ENCODE results near the gene TMEM198. TPM values are rescaled to one million over a fixed set of nuclear protein-coding genes. Genes with fewer than 3 reads are reported as not detected.

TMEM198 gene
- total and polyA plus RNA-seq, 9 of the 15 experiments (the other 6 are each of a cell fraction or from before 2014, with no cell fraction given) = 0.03 to 3.8 (median 1.0) TPM

DNA sequence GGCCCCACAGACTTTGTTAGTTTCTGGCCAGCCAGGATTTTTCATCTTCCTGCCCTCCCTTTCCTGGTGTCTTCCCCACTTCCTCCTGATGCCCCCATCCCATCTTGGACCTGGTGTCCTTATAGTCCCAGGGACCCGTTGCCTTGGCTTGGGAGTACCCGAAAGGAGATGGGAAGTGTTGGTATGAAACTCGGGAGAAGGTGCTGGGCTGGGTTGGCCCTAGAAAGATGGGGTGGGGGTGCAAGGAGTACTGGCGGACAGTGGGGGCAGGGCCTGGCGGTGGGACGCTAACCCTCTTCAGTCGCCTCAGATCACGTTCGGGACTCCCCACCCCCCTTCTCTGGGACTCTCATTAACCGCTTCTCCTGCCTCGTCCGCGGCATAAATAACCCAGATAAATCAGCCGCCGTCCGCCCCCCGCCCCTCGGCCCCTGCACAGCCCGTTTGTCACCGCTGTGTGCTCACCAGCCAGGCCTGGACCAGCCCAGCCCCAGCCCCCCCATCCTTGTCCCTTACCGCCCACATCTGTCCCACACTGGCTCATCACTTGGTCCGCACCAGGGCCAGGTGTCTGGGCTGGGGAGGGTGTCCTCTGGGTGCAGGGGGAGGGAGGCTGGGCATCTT, 33.2 kb upstream of the TMEM198 start:
- peak overlapping the region; percentile 89; the same call in 2 of the 3 replicates for H3K27ac ChIP-seq (ENCODE audit: extremely low read depth, low read depth, low read length)

More for the DNA sequence above, 33.2 kb upstream of the TMEM198 start:
- WGBS (ENCODE audit: insufficient coverage, low coverage, missing lambda C conversion rate) = 13% methylated on average over 5 of the region's 22 CpGs
- H3K4me3 ChIP-seq = no peak overlapping the region; the same call in 1 of the 2 replicates
- peak overlapping the region; percentile 64 for H3K4me2 ChIP-seq (ENCODE audit: insufficient read depth, low read length)
- no peaks in the 10 kb centered on the region for H3K9me1 ChIP-seq (ENCODE audit: control insufficient read depth, insufficient read depth, low read length)
- in situ Hi-C loops (cut with MboI) = no loop called here
- peak in 1 of 4 experiments; percentile 62 for DNase-seq (ENCODE audit: extremely low read depth in 1 of 4, low spot score in 3 of 4)
- no peaks in the 10 kb centered on the region for H4K20me1 ChIP-seq (replicated peaks; ENCODE audit: control insufficient read depth, insufficient read depth, low read length)
- ChIA-PET CTCF (ENCODE audit: low intra/inter-chr PET ratio) (interaction anchor here (1.3 to 1.4 kb wide), 2 partner anchors 19 to 34 kb away, joined by 3 to 5 read pairs; no protein-coding TSS in a partner anchor), POLR2A (interaction anchor here (1.0 to 3.4 kb wide), 5 partner anchors 9 to 15 kb away, joined by 3 to 37 read pairs (median 6); partner anchors contain the start of gene GMPPA)
- peaks cover 20% of the 10 kb centered on the region; the same call in 1 of the 3 replicates for H3K36me3 ChIP-seq (ENCODE audit: control insufficient read depth, insufficient read depth, low read length)
- peak overlapping the region; percentile 38 to 75; a peak in 2 of 4 replicates for H3K9ac ChIP-seq (ENCODE audit: insufficient read depth in 1 of 2, low read depth in 2 of 2, low read length in 2 of 2)
- ATAC-seq = peak; percentile 6; the same call in 2 of the 3 replicates
- no peaks in the 10 kb centered on the region for H3K9me3 ChIP-seq (replicated peaks; ENCODE audit: control insufficient read depth, insufficient read depth, low read depth, low read length)
- intact Hi-C loops (cut with micrococcal nuclease) = loop anchor here (1.0 kb wide), 3 partner anchors 11 to 16 kb away; partner anchors contain the start of gene GMPPA
- peaks cover 14% of the 10 kb centered on the region for H3K79me2 ChIP-seq (ENCODE audit: control insufficient read depth, insufficient read depth, low read length)
- H2AFZ ChIP-seq (ENCODE audit: low read depth, low read length) = no peak overlapping the region; the same call in 1 of the 2 replicates
- H3K27me3 ChIP-seq (ENCODE audit: control insufficient read depth in 2 of 2, insufficient read depth in 2 of 2, low read length in 2 of 2) = no peaks in the 10 kb centered on the region
- FAIRE-seq = no peak
- TF ChIP-seq HMGN3 (IDR thresholded peaks at IDR 0.05; ENCODE audit: borderline replicate concordance, extremely low read depth, insufficient read length, low read depth, low read length) (peak; percentile 6), POLR2A (conservative IDR thresholded peaks at IDR 0.05) (0 out of 2 replicates have a peak, but pooled peaks have one; percentile 40), KLF10 (CRISPR knock-in tag; IDR thresholded peaks at IDR 0.05) (no peak), ZBTB7A (IDR thresholded peaks at IDR 0.05; ENCODE audit: borderline replicate concordance, control insufficient read depth, low read depth, low read length) (peak; percentile 80; the same call in 1 of the 2 replicates), NR1H2 (CRISPR knock-in tag; IDR thresholded peaks at IDR 0.05) (no peak), GABPA (tag; conservative IDR thresholded peaks at IDR 0.05; ENCODE audit: low read depth) (0 out of 2 replicates have a peak, but pooled peaks have one; percentile 4), NR2C2 (CRISPR knock-in tag; IDR thresholded peaks at IDR 0.05) (0 out of 2 replicates have a peak, but pooled peaks have one; percentile 1), NR2C2 (tag; IDR thresholded peaks at IDR 0.05) (peak; percentile 60), EGR1 (conservative IDR thresholded peaks at IDR 0.05) (0 out of 2 replicates have a peak, but pooled peaks have one; percentile 3), ZNF780A (CRISPR knock-in tag; IDR thresholded peaks at IDR 0.05) (no peak), SMAD4 (CRISPR knock-in tag; conservative IDR thresholded peaks at IDR 0.05) (0 out of 2 replicates have a peak, but pooled peaks have one; percentile 7), POLR2G (IDR thresholded peaks at IDR 0.05; ENCODE audit: low read depth, low read length) (peak; percentile 44; the same call in 1 of the 2 replicates), SP1 (CRISPR knock-in tag; IDR thresholded peaks at IDR 0.05) (peak; percentile 20; the same call in 1 of the 2 replicates)
- TF ChIP-seq, protein P1, sequence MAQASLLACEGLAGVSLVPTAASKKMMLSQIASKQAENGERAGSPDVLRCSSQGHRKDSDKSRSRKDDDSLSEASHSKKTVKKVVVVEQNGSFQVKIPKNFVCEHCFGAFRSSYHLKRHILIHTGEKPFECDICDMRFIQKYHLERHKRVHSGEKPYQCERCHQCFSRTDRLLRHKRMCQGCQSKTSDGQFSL (CRISPR knock-in tag; IDR thresholded peaks at IDR 0.05) = peak; percentile 74
- TF ChIP-seq, protein P1 (tag; IDR thresholded peaks at IDR 0.05) = 0 out of 4 replicates have a peak, but pooled peaks of 1 of the 2 experiments have one; percentile 64
- TF ChIP-seq, protein P2, sequence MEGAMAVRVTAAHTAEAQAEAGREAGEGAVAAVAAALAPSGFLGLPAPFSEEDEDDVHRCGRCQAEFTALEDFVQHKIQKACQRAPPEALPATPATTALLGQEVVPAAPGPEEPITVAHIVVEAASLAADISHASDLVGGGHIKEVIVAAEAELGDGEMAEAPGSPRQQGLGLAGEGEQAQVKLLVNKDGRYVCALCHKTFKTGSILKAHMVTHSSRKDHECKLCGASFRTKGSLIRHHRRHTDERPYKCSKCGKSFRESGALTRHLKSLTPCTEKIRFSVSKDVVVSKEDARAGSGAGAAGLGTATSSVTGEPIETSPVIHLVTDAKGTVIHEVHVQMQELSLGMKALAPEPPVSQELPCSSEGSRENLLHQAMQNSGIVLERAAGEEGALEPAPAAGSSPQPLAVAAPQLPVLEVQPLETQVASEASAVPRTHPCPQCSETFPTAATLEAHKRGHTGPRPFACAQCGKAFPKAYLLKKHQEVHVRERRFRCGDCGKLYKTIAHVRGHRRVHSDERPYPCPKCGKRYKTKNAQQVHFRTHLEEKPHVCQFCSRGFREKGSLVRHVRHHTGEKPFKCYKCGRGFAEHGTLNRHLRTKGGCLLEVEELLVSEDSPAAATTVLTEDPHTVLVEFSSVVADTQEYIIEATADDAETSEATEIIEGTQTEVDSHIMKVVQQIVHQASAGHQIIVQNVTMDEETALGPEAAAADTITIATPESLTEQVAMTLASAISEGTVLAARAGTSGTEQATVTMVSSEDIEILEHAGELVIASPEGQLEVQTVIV (CRISPR knock-in tag; IDR thresholded peaks at IDR 0.05; ENCODE audit: borderline replicate concordance) = no peak
- H3K4me1 ChIP-seq (replicated peaks in 1 of 2; ENCODE audit: control insufficient read depth in 2 of 2, insufficient read depth in 2 of 2, low read length in 2 of 2) = peaks cover 71 to 98% of the 10 kb centered on the region in 2 experiments
- BruUV-seq (replicated peaks) = no TSS peak

Measured in K562 (cell line).